Measurements from ENCODE around the gene GRK6.

Gene GRK6

DNA sequence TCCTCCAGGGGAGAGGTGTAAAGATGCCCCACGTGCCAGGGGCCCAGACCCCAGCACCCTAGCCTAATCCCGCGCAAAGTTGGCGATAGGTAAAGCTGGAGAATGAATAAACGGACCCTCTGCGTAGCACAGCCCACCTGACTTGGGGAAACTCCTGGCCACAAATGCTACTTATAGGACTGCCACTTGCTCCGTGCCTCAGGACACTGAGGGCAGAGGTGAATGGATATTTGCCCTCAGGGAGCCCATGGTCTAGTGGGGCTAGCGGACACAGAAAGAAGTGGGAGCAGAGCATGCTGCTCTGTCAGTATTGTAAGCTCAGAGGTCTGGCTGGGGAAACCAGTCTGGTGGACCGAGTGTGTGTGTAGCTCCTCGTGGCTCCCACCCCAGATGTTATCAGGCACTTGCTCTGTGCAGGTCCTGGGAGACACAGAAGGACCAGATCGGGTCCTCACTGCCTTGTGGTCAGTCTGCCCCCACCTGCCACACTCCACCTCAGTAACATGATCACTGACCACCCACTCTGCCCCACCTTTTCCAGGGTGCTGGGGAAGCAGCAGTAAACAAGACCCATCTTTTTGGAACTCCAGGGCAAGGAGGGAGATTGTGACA lies 841 bp downstream of the GRK6 start:
- H3K36me3 Mint-ChIP-seq (ENCODE audit: low read depth): peaks cover 56% of the 10 kb centered on the region
- peak overlapping the region; percentile 92 for H3K4me3 Mint-ChIP-seq
- no peak for DNase-seq
- H3K27me3 Mint-ChIP-seq: no peaks in the 10 kb centered on the region
- peaks cover 55% of the 10 kb centered on the region for H3K4me1 Mint-ChIP-seq (ENCODE audit: low read depth)
- H3K9me3 Mint-ChIP-seq: no peaks in the 10 kb centered on the region
- peak overlapping the region; percentile 96 for H3K27ac Mint-ChIP-seq

DNA sequence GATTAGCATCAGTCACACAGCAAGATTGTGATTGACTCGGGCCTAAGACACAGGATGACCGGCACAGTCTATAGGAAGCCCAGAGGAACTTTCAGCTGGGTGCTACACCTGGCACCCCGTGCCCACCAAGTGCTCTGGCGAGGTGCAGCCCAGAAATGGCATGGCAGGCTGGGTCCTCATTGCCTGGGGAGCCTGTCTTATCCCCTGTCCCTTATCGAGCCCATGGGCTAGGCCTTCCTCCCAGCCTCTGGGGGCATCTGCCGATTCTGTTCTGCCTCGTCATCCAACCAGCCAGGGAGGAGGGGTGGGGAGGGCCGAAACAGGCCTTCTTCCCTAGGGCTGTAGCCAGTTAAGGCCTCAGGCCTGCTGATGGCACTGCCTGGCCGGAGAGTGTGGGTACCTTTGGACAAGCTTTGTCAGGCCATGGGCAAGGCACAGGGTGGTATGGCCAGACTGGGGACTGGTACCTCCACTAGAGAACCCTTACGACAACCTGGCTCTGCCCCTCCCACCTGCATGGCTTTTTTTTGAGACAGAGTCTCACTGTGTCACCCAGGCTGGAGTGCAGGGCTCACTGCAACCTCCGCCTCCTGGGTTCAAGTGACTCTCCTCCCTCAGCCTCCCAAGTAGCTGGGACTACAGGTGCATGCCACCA lies 1.6 kb downstream of the GRK6 start:
- Mint-ChIP-seq H3K9me3 (no peaks in the 10 kb centered on the region), H3K4me3 (peak overlapping the region; percentile 92), H3K36me3 (ENCODE audit: low read depth) (peaks cover 63% of the 10 kb centered on the region), H3K27ac (peak overlapping the region; percentile 96), H3K27me3 (no peaks in the 10 kb centered on the region), H3K4me1 (ENCODE audit: low read depth) (peaks cover 61% of the 10 kb centered on the region)
- DNase-seq: peak; percentile 76

DNA sequence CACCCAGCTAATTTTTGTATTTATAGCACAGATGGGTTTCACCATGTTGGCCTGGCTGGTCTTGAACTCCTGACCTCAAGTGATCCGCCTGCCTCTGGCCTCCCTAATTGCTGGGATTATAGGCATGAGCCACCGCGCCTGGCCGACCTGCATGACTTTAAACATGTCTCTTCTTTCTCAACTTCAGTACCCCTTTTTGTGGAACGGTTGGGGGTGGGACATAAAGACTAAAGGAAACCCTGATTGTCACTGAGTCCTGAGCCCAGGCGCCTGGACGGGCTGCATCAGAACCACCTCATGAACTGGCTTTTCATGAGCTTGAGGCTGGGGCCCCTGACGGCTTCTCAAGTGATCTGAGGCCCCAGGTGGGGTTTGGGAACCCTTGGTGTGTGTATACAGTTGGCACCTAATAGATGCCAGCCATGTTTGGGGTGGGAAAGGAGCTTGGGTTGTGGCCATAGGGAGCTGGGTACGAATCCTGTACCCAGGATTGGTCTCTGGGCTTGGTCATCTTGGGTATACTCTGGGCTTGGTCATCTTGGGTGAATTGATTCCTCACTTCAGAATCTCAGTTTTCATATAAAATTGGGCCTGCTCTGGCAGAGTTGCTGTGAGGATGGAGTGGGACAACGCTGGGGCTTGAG lies 2.2 kb downstream of the GRK6 start:
- Mint-ChIP-seq H3K4me1 (ENCODE audit: low read depth) (peaks cover 66% of the 10 kb centered on the region), H3K27ac (peak overlapping the region; percentile 96), H3K27me3 (no peaks in the 10 kb centered on the region), H3K4me3 (peak overlapping the region; percentile 92), H3K9me3 (no peaks in the 10 kb centered on the region), H3K36me3 (ENCODE audit: low read depth) (peaks cover 69% of the 10 kb centered on the region)
- DNase-seq: peak; percentile 41

DNA sequence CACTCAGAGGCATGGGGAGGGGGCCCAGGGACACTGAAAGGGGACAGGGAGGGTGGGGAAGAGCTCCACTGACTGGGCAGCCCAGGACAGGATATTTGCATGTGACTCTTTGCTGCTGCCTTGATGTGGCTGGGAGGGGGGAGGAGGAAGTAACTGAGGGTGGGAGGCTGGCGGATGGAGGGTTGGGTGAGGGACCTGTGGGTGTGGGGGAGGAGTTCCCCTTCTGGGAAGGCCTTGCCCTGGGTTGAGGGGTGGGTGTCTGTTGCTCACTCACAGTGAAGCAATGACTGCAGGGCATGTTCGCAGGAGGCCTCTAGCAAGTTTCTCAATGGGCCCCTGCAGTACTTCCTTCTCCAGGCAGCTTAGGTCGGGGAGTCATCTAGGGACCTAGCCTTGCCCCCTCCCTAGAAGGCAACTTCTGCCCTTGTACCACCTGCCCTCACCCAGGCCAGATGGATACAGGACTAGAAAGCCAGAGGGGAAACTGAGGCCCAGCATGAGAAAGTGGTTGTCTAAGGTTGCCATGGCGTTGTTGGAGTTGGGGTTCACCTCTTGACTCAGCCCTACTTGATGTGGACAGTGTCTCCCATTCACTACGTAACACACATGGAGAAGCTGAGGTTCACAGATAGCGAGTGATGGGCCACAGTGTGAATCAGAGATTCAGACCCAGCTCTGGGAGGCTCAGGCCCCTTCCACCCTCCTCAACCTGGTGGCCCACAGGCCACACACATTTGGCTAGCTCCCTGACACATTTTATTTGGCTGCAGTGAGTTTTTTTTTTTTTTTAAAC lies 3.0 kb downstream of the GRK6 start:
- H3K27ac Mint-ChIP-seq: peak overlapping the region; percentile 96
- peaks cover 77% of the 10 kb centered on the region for H3K36me3 Mint-ChIP-seq (ENCODE audit: low read depth)
- no peaks in the 10 kb centered on the region for H3K27me3 Mint-ChIP-seq
- no peaks in the 10 kb centered on the region for H3K9me3 Mint-ChIP-seq
- H3K4me3 Mint-ChIP-seq: peak overlapping the region; percentile 92
- peaks cover 74% of the 10 kb centered on the region for H3K4me1 Mint-ChIP-seq (ENCODE audit: low read depth)
- peak; percentile 85 for DNase-seq

DNA sequence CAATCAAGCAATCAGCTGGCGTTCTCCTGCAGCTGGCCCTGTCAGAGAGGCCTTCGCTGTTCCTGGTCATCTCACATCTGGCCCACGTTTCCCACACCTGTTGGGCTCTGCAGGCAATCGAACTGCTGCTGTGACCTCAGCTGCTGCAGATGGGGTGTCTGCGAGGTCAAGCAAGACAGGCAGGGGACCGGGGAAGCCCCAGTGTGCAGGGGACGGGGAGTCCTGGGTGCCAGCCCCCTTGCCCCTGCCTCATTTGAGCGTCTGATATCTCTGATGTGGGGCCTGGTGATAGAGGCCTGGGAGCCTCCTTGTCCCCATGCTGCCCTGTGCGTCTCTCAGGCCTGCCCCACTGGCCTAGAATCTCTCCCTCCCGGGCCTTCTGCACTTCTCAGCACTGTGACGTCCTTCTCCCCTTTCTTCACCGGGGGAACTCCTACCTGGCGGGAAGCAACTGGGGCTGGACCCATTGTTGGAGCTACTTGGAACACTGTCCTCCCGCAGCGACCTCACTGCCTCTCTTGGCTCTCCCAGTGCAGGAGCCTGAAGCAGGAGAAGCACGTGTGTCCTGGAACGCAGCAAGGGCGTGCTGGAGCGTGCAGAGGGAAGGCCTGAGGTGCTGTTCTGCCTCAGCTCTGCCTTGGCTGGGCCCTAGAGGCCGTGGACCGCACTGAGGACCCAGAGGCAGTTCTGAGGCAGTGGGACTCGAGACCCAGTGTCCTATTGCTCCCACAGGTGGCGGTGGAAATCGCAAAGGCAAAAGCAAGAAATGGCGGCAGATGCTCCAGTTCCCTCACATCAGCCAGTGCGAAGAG lies 3.9 kb downstream of the GRK6 start:
- H3K36me3 Mint-ChIP-seq (ENCODE audit: low read depth): peaks cover 85% of the 10 kb centered on the region
- H3K27me3 Mint-ChIP-seq: no peaks in the 10 kb centered on the region
- H3K27ac Mint-ChIP-seq: peak overlapping the region; percentile 96
- no peaks in the 10 kb centered on the region for H3K9me3 Mint-ChIP-seq
- peak overlapping the region; percentile 92 for H3K4me3 Mint-ChIP-seq
- peak; percentile 54 for DNase-seq
- peaks cover 76% of the 10 kb centered on the region for H3K4me1 Mint-ChIP-seq (ENCODE audit: low read depth)

DNA sequence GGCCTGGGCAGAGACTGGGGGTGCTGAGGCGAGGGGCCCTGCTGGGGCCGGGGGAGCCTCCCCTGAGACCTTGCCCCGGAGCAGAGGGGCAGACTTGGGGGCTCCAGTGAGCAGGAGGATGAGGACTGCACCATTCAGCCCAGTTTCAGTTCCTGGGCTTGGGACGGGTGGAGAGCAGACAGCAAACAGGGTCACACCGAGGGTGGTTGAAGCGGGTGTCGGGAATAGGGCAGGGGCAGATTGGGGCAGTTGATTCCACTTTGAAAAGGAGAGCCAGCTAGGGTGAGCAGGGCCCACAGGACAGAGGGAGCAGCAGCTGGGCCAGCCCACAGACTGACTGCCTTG lies 4.5 kb downstream of the GRK6 start:
- no peak for DNase-seq
- peak overlapping the region; percentile 92 for H3K4me3 Mint-ChIP-seq
- peaks cover 77% of the 10 kb centered on the region for H3K4me1 Mint-ChIP-seq (ENCODE audit: low read depth)
- peaks cover 91% of the 10 kb centered on the region for H3K36me3 Mint-ChIP-seq (ENCODE audit: low read depth)
- no peaks in the 10 kb centered on the region for H3K9me3 Mint-ChIP-seq
- peak overlapping the region; percentile 96 for H3K27ac Mint-ChIP-seq
- H3K27me3 Mint-ChIP-seq: no peaks in the 10 kb centered on the region

DNA sequence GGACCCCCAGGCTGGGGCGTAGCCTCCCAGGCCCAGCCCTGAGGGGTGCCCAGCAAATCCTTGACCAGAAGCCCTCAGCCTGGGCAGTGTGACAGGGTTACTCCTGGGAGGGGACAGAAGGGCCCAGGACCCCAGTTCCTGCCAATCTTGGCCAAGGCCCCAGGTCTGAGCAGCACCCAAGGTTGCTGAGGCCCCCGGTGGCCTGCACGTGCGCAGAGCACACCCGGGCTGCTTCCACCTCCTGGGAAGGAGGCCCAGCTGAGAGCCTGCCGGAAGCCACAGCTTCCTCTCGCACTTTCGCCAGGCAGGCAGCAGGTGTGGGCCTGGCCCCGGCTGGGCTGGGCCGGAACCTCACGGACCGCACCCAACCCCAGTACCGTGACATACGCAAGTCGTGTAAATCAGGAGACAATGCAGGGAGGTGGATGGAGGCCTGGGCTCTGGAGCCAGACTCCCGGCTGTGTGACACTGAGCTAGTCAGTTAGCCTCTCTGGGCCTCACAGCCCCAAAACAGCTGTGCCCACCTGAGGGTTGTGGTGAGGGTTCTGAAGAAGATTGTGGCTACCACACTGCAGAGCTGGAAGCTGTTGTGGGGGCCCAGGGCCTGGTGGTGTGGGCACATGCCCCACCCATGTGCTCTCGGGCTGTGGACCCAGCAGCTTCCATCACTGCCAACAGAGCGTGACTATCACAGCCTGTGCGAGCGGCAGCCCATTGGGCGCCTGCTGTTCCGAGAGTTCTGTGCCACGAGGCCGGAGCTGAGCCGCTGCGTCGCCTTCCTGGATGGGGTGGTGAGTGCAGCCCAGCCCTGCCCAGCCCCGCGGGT lies 5.1 kb downstream of the GRK6 start:
- Mint-ChIP-seq H3K4me1 (ENCODE audit: low read depth) (peaks cover 77% of the 10 kb centered on the region), H3K9me3 (no peaks in the 10 kb centered on the region), H3K27ac (peak overlapping the region; percentile 96), H3K36me3 (ENCODE audit: low read depth) (peaks cover 94% of the 10 kb centered on the region), H3K27me3 (no peaks in the 10 kb centered on the region), H3K4me3 (peak overlapping the region; percentile 92)
- peak; percentile 85 for DNase-seq

DNA sequence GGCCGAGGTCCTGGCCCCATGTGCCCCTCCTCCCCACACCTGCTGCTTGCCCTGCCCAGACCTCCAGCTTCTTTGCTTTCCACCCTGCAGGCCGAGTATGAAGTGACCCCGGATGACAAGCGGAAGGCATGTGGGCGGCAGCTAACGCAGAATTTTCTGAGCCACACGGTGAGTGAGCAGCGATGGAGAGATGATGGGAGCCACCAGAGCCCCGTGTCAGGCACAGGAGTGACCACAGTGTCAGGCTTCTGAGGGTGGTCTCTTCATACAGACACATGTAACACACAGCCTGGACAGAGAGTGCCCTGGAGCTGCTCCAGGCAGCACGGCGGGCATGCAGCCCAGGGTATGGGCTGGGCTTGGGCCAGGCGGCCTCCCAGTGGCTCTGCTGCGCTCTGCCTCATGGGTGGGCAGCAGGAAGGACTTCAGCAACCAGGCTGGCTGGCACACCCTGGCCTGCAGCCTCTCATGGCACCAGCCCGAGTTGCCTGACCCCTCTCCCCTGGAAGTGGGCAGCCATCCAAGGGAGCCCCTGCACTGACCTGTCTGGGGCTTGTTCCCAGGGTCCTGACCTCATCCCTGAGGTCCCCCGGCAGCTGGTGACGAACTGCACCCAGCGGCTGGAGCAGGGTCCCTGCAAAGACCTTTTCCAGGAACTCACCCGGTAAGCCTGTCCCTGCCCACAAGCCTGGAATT lies 5.8 kb downstream of the GRK6 start:
- no peak for DNase-seq
- H3K27me3 Mint-ChIP-seq: no peaks in the 10 kb centered on the region
- H3K4me1 Mint-ChIP-seq (ENCODE audit: low read depth): peaks cover 84% of the 10 kb centered on the region
- peak overlapping the region; percentile 92 for H3K4me3 Mint-ChIP-seq
- H3K27ac Mint-ChIP-seq: peak overlapping the region; percentile 96
- no peaks in the 10 kb centered on the region for H3K9me3 Mint-ChIP-seq
- peaks cover 98% of the 10 kb centered on the region for H3K36me3 Mint-ChIP-seq (ENCODE audit: low read depth)

DNA sequence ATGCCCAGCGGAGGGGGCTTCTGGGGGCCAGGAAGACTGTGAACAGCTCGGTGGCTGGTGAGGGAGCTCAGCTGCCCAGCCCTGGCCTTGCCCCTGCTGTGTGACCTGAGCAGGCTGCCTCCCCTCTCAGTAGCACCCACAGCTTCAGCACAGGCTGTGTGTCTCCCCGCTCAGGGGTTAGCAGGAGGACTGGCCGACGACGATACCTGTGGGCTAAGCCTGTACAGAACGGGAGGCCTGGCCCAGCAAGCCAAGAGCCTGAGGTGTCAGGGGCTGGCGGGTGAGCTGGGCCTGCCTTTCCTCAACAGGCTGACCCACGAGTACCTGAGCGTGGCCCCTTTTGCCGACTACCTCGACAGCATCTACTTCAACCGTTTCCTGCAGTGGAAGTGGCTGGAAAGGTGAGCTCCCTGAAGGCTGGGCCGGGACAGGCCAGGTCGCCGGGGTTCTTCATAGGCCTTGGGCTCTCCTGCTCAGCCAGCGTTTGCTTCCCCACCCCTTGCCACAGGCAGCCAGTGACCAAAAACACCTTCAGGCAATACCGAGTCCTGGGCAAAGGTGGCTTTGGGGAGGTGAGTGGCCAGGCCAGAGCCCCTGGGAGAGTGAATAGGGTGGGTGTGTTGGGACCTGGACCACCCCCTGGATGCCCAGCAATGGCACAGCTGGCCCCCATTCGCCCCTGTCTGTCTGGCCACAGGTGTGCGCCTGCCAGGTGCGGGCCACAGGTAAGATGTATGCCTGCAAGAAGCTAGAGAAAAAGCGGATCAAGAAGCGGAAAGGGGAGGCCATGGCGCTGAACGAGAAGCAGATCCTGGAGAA lies 6.6 kb downstream of the GRK6 start:
- Mint-ChIP-seq H3K27ac (peak overlapping the region; percentile 96), H3K9me3 (no peaks in the 10 kb centered on the region), H3K4me1 (ENCODE audit: low read depth) (peaks cover 90% of the 10 kb centered on the region), H3K36me3 (ENCODE audit: low read depth) (peaks cover 98% of the 10 kb centered on the region), H3K27me3 (no peaks in the 10 kb centered on the region), H3K4me3 (peak overlapping the region; percentile 92)
- DNase-seq: peak; percentile 39

DNA sequence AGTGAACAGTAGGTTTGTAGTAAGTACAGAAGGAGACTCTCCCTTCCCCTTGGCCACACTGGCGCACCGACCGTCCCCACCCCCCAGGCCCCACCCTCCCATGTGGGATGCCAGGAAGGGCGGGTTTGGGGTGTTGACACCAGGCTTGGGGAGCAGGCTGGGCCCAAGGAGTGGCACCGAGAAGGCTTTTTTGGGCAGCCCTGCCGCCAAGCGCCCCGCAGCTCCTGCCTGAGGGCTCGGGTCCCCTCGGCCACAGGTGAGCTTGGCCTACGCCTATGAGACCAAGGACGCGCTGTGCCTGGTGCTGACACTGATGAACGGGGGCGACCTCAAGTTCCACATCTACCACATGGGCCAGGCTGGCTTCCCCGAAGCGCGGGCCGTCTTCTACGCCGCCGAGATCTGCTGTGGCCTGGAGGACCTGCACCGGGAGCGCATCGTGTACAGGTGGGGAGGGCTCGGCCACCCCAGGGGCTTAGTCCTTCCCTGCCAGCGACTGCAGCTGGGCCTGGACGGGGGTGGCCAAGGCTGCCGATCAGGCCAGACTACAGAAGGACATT lies 7.3 kb downstream of the GRK6 start:
- Mint-ChIP-seq H3K9me3 (no peaks in the 10 kb centered on the region), H3K4me3 (peak overlapping the region; percentile 92), H3K36me3 (ENCODE audit: low read depth) (peaks cover 98% of the 10 kb centered on the region), H3K4me1 (ENCODE audit: low read depth) (peaks cover 90% of the 10 kb centered on the region), H3K27ac (peak overlapping the region; percentile 96), H3K27me3 (no peaks in the 10 kb centered on the region)
- peak; percentile 32 for DNase-seq

DNA sequence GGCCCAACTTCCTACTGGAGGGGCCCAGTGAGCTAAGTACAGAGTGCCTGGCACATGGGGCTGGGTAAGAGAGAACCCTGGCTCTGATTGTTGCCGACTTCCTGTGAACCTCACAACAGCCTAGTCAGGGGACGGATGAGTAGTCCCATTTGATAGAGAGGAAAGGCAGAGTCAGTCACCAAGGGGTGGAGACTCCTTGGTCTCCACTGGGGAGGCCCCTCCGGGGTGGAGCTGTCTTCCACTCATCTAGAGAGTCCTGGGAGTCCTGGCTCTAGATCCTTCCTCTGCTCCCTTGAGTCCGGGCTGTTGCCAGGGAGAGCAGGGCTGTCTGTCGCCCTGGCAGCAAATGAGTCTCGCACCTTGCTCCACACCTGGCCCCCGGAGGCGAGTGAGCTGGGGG lies 8.0 kb downstream of the GRK6 start:
- Mint-ChIP-seq H3K36me3 (ENCODE audit: low read depth) (peaks cover 98% of the 10 kb centered on the region), H3K27ac (peak overlapping the region; percentile 96), H3K4me3 (peak overlapping the region; percentile 59), H3K9me3 (no peaks in the 10 kb centered on the region), H3K27me3 (no peaks in the 10 kb centered on the region), H3K4me1 (ENCODE audit: low read depth) (peaks cover 88% of the 10 kb centered on the region)
- peak; percentile 67 for DNase-seq

Measured in activated T-cell treated with anti-CD3 and anti-CD28 coated beads, Interleukin-2, amount 50 U/mL, for 24 hours (primary cell).